Skeletal muscle tissue (tissue), 4 donors: ENCODE results near the gene SNX32. TPM values are rescaled to one million over a fixed set of nuclear protein-coding genes. Genes with fewer than 3 reads are reported as not detected.

Experiments used
- H3K27ac ChIP-seq: one replicate; pipeline ENCODE4 v1.7.0; 2013; ENCODE audit warnings: mild to moderate bottlenecking, low read depth, low read length, inconsistent platforms
- H3K27me3 ChIP-seq, 3 donors: one replicate each; pipeline ENCODE4 v1.7.0; 2013; ENCODE audit warnings: low read length in 3 of 3; ENCODE audit not compliant: control insufficient read depth in 3 of 3, insufficient read depth in 3 of 3
- H3K36me3 ChIP-seq, 3 donors: one replicate each; pipeline ENCODE4 v1.7.0; 2013; ENCODE audit warnings: low read length in 3 of 3; ENCODE audit not compliant: control insufficient read depth in 3 of 3, insufficient read depth in 3 of 3
- H3K4me1 ChIP-seq, 3 donors: one replicate each; pipeline ENCODE4 v1.7.0; 2013; ENCODE audit warnings: low read length in 3 of 3, mild to moderate bottlenecking in 3 of 3; ENCODE audit not compliant: control insufficient read depth in 3 of 3, insufficient read depth in 3 of 3
- H3K4me3 ChIP-seq, 3 donors: one replicate each; pipeline ENCODE4 v1.7.0; 2013; ENCODE audit warnings: low read length in 3 of 3
- H3K9ac ChIP-seq, 3 donors: one replicate each; pipeline ENCODE4 v1.7.0; 2013; ENCODE audit warnings: low read length in 3 of 3, mild to moderate bottlenecking in 3 of 3, moderate library complexity in 2 of 3, low read depth in 1 of 3
- H3K9me3 ChIP-seq, 3 donors: one replicate each; pipeline ENCODE4 v1.7.0; 2013; ENCODE audit warnings: low read length in 3 of 3; ENCODE audit not compliant: control insufficient read depth in 3 of 3
- total RNA-seq: library from RNA; depleted of rRNA; stranded (reverse); fragments of >200 nt; gene quantifications from one replicate; pipeline ENCODE4 v1.2.3, GENCODE V29; 2014
- donor health status: Osteomylitis.

SNX32 gene
- total RNA-seq, 1 donor from 2014 or later: under 0.01 TPM

GRCh38 chr11:65861165-65861505 lies 27.4 kb downstream of the SNX32 start:
- Histone ChIP-seq H3K4me1 (peaks cover 38 to 49% (median 41%) of the 10 kb centered on the region in 3 donors), H3K27me3 (no peaks in the 10 kb centered on the region), H3K9ac (peak overlapping the region; percentile 88 to 99 (median 97)), H3K27ac (peak overlapping the region; percentile 95), H3K4me3 (peak overlapping the region; percentile 75 to 99 (median 84)), H3K9me3 (no peaks in the 10 kb centered on the region), H3K36me3 (peaks cover 44 to 45% (median 45%) of the 10 kb centered on the region in 3 donors)

GRCh38 chr11:65861533-65862183 lies 27.9 kb downstream of the SNX32 start:
- peak overlapping the region; percentile 95 for H3K27ac ChIP-seq
- H3K9me3 ChIP-seq: no peaks in the 10 kb centered on the region
- H3K27me3 ChIP-seq: no peaks in the 10 kb centered on the region
- peak overlapping the region in 2 of 3 donors; percentile 97 to 99 for H3K9ac ChIP-seq
- peaks cover 32 to 43% (median 35%) of the 10 kb centered on the region in 3 donors for H3K4me1 ChIP-seq
- peak overlapping the region; percentile 75 to 99 (median 84) for H3K4me3 ChIP-seq
- H3K36me3 ChIP-seq: peaks cover 42 to 48% (median 46%) of the 10 kb centered on the region in 3 donors

- Histone ChIP-seq H3K9me3 (no peaks in the 10 kb centered on the region), H3K36me3 (peaks cover 42 to 54% (median 47%) of the 10 kb centered on the region in 3 donors), H3K4me1 (peaks cover 28 to 37% (median 29%) of the 10 kb centered on the region in 3 donors), H3K27me3 (no peaks in the 10 kb centered on the region), H3K27ac (no peak overlapping the region), H3K4me3 (no peak overlapping the region), H3K9ac (peak overlapping the region in 1 of 3 donors; percentile 50)
Measured at GRCh38 chr11:65862191-65862735, 28.5 kb downstream of the SNX32 start.

- no peak overlapping the region for H3K27ac ChIP-seq
- H3K4me1 ChIP-seq: peaks cover 28 to 35% (median 29%) of the 10 kb centered on the region in 3 donors
- no peaks in the 10 kb centered on the region for H3K27me3 ChIP-seq
- peak overlapping the region in 1 of 3 donors; percentile 45 for H3K9ac ChIP-seq
- no peak overlapping the region for H3K4me3 ChIP-seq
- H3K36me3 ChIP-seq: peaks cover 47 to 59% (median 52%) of the 10 kb centered on the region in 3 donors
- no peaks in the 10 kb centered on the region for H3K9me3 ChIP-seq
Measured at GRCh38 chr11:65862941-65863888, 29.5 kb downstream of the SNX32 start.

GRCh38 chr11:65863889-65864705 lies 30.3 kb downstream of the SNX32 start:
- H3K9ac ChIP-seq: no peak overlapping the region
- no peaks in the 10 kb centered on the region for H3K27me3 ChIP-seq
- no peak overlapping the region for H3K4me3 ChIP-seq
- H3K27ac ChIP-seq: no peak overlapping the region
- H3K4me1 ChIP-seq: peaks cover 23 to 33% (median 25%) of the 10 kb centered on the region in 3 donors
- peaks cover 47 to 62% (median 57%) of the 10 kb centered on the region in 3 donors for H3K36me3 ChIP-seq
- H3K9me3 ChIP-seq: no peaks in the 10 kb centered on the region

GRCh38 chr11:65864706-65865471 lies 31.1 kb downstream of the SNX32 start:
- peaks cover 18 to 25% (median 21%) of the 10 kb centered on the region in 3 donors for H3K4me1 ChIP-seq
- no peak overlapping the region for H3K9ac ChIP-seq
- no peaks in the 10 kb centered on the region for H3K9me3 ChIP-seq
- H3K36me3 ChIP-seq: peaks cover 47 to 64% (median 60%) of the 10 kb centered on the region in 3 donors
- H3K27ac ChIP-seq: no peak overlapping the region
- H3K27me3 ChIP-seq: no peaks in the 10 kb centered on the region
- H3K4me3 ChIP-seq: no peak overlapping the region

GRCh38 chr11:65865550-65866172 lies 31.9 kb downstream of the SNX32 start:
- Histone ChIP-seq H3K9me3 (no peaks in the 10 kb centered on the region), H3K4me1 (peaks cover 18 to 26% (median 25%) of the 10 kb centered on the region in 3 donors), H3K27ac (no peak overlapping the region), H3K36me3 (peaks cover 47 to 64% (median 60%) of the 10 kb centered on the region in 3 donors), H3K9ac (no peak overlapping the region), H3K27me3 (no peaks in the 10 kb centered on the region), H3K4me3 (no peak overlapping the region)

- H3K9me3 ChIP-seq: no peaks in the 10 kb centered on the region
- peaks cover 46 to 63% (median 60%) of the 10 kb centered on the region in 3 donors for H3K36me3 ChIP-seq
- no peak overlapping the region for H3K4me3 ChIP-seq
- no peak overlapping the region for H3K27ac ChIP-seq
- no peak overlapping the region for H3K9ac ChIP-seq
- H3K4me1 ChIP-seq: peaks cover 18 to 26% (median 25%) of the 10 kb centered on the region in 3 donors
- H3K27me3 ChIP-seq: peaks cover 0 to under 1% (median 0%) of the 10 kb centered on the region in 3 donors
Measured at GRCh38 chr11:65866509-65867283, 32.9 kb downstream of the SNX32 start.
